ENCODE measurements around the gene WDR38. TPM values are rescaled to one million over a fixed set of nuclear protein-coding genes. Genes with fewer than 3 reads are reported as not detected.

WDR38 gene
- total RNA-seq, result not detected

- TF ChIP-seq CTCF (IDR thresholded peaks at IDR 0.05; ENCODE audit: low read depth), result no peak
Observed at GRCh38 chr9:124852829-124853531, at the start of gene WDR38. Gene WDR38 (plus strand): TSS chr9:124853460. CDS start chr9:124853532, 72 bp downstream.

- no peak for TF ChIP-seq CTCF (IDR thresholded peaks at IDR 0.05; ENCODE audit: low read depth)
Observed at GRCh38 chr9:124803911-124804310, 49.3 kb upstream of the WDR38 start.

- TF ChIP-seq CTCF (IDR thresholded peaks at IDR 0.05; ENCODE audit: low read depth), result no peak
Observed at GRCh38 chr9:124805186-124805585, 48.1 kb upstream of the WDR38 start.

GRCh38 chr9:124808246-124808956 lies 44.9 kb upstream of the WDR38 start:
- TF ChIP-seq CTCF (IDR thresholded peaks at IDR 0.05; ENCODE audit: low read depth), result no peak

GRCh38 chr9:124809211-124809610 lies 44.0 kb upstream of the WDR38 start:
- TF ChIP-seq CTCF (IDR thresholded peaks at IDR 0.05; ENCODE audit: low read depth), result no peak

- TF ChIP-seq CTCF (IDR thresholded peaks at IDR 0.05; ENCODE audit: low read depth), result no peak
Observed at GRCh38 chr9:124809741-124810500, 43.3 kb upstream of the WDR38 start.
